Raji (cell line): ENCODE data around the gene ENPP7.

Experiments used
- POLR2A ChIP-seq: IDR thresholded peaks from 2 replicates; pipeline ENCODE4 v1.6.1; 2011; ENCODE audit warnings: low read depth, low read length, control low read depth; ENCODE audit not compliant: insufficient read depth

The ENPP7 gene

DNA sequence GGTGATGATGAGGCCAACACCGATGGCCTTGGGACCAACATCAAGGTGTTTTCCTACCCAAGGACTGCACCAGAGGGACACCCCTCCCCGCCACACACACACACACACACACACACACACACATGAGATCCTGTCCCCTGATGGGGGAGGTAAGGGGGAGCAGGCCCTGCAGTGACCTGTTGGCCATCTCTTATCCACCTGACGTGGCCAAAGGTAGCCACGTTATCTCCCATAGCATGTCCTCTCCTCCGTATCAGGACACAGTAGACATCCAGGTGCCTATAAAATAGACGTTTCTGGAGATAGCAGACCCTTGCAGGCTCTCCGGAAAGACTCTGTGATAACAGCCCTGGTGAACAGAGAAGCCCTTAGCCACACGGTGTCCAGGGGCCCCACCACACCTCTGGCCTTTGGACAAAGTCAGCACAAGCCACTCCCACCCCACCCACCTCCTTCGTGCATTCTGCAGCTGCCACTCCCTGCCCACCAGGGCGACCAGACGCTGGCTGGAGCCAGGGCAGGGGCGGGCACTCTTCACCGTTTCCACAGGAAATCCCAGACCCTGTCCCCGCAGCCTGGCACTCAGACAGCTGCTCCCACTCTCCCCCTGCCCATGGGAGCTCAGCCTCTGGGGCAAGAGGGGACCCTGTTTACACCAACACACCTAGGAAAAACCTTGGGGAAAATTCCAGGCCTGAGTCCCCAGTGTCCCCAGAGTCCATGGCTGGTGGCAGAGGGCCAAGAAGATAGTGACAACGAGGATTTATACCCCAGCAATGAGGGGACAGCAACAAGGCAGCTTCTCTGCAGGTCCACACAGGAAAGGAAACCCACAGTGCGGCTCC, 15.4 kb upstream of the ENPP7 start:
- TF ChIP-seq POLR2A, result no peak

DNA sequence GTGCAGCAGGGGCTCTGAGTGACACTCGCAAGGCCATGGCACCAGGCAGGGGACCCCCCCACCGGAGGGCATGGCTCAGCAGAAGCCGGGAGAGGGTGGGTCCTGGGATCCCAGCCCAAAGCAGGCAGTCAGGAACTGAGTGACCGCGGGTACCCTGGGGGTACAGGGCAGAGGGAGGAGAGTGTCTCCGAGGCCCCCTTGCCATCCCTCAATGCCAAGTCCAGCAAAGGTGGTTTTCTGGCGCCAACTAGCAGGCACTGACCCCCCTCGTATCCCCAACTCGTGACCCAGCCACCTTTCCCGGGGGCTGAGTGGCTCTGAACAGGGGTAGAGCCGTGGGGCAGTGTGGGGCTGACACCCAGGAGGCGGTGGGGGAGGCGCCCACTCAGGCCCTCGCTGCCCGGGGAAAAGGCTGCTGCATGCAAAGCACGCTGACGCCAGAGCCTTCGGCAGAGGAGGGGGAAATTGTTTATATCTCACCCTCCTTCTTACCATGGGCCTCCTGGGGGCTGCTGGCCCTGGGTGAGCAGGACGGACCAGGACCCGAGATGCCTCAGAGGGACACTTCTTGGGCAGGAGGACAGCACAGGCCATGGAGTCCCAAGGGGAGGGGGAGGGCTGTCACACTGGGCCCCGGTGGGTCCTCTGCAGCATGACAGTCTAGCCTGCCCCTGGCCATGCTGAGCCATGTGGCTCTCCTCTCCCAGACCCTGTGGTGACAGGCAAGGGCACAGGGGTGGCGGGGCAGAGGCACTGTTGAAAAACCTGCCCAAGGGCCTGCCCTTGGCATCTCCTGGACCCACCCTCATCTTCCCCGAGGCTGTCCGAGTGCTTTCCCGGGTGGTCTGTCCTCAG, 14.6 kb upstream of the ENPP7 start:
- TF ChIP-seq POLR2A, result no peak

DNA sequence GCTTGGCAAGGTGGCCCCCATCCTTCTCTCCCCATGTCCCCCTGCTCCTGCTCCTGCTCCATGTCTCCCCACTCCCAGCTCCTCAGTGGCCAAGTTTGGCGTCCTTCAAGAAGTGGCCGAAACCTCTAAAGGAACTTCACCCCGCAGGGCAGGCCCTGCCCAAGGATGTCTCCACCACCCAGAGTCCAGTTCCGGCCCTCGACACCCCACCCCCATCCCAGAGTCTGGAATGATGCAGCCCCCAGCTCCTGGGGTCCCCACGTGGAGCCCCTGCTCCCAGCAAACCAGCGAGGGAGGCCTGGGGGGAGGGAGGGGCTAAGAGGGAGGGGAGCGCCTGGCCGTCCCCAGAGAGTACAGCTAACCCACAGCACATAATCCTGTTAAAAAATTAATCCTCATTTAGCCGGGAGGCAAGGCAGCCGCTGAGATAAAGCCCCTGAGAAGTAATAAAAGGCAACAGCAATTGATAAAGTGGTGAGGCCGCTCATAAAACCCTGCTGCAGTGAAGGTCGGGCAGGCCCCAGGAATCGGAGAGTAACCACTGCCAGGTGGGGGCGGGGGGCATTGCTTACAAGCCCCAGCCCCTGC, 9.9 kb upstream of the ENPP7 start:
- TF ChIP-seq POLR2A, result no peak

DNA sequence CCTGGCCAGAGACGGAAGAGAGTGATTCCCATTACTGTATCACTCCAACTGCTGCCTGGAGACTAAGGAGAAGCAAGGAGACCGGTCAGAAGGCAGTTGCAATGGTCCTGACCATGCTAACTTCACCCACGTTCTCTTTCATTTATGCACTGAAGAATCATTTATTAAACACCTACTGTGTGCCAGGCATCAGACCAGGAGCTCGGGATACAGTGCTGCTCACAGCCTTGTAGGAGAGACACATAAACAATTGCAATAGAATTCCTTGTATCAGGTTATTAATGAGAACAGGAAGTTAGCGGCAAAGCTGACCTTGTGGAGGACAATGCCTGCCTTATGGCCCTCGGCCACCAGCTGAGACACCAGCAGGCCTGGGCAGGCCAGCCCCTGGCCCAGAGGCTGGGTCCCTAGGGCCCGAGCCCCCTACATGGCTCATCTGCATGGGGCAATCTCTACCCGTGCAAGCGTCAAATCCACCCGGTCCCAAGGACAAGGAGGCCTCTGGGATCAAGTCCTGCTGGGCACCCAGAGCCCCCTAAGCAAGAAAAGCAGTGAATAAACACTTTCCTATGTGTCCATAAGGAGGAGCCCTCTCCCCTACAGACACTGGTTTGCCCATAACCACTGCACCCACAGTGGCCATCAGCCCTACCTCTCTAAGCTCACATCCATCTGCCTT, 8.6 kb upstream of the ENPP7 start:
- TF ChIP-seq POLR2A, result no peak

DNA sequence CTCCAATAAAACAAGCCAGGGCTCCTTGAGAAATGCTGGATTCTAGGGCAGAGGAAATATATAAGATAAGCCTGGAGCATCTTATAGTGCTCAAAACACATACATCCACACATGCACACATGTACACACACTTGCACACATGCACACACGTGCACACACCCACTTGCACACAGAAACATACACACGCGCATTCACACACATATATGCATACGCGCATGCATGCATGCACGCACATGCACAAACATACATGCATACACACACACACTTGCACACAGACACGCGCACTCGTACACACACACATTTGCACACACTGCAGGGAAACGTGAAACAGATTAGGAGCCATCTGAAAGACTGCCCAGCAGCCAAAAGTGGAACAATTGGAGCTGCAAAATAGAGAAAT, 8.0 kb upstream of the ENPP7 start:
- no peak for TF ChIP-seq POLR2A

DNA sequence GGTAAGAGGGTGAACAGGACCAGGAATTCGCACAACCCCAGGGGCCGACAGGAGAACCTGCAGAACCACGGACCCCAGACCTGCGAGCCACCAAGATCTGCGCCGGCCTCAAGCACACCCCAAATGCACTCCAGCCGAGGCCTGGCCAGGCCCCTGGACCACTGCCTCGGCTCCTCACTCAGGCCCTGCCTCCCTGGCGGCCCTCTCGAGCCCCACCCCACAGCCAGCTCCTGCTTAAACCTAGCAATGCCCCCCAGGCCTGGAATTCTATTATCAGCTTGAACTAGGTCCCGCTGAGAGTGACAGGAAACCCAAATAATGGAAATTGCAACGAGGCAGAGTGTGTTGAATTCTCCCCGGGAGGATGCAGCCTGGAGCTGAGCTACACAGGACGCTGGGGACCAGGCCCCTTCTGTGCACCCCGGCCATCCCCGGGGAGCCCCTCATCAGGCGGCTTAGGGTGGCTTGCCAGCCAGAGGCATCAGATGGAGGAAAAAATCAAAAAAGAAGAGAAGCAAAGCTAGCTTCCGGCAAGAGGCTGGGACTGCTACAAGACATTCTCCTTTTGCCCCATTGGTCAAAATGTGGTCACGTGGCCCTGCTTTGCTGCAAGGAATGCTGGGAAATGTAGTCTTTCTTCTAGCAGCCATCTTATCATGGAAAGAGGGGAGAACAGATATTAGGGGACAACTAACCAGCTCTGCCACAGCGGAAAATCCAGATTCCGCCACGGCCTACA, 2.4 kb upstream of the ENPP7 start:
- TF ChIP-seq POLR2A, result no peak

DNA sequence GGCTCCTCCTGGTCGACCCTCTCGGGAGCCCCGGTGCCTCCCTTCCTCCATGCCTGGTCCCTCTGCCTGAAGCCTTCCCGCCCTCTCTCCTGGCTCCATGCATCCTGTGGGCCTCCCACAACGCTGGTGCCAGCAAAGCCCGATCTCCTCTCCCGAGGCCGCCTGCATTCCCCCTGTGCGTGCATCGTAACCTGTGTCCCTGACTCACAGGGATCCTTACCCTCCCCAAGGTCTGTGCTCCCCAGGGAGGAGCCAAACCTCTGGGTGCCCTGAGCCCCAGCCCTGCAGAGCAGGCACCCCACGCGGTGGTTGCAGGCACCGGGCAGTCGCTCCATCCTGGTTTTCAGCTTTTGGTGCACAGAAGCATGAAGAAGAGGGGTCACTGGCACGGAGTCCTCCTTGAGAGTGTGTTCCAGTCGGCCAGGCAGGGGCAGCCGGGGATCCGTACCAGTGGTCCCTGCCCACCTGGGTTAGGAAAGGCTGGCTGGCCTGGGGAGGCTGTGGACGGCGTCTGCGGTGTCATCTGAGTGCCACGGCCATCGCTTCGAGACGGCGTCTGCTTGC, 1.8 kb upstream of the ENPP7 start:
- TF ChIP-seq POLR2A, result no peak

DNA sequence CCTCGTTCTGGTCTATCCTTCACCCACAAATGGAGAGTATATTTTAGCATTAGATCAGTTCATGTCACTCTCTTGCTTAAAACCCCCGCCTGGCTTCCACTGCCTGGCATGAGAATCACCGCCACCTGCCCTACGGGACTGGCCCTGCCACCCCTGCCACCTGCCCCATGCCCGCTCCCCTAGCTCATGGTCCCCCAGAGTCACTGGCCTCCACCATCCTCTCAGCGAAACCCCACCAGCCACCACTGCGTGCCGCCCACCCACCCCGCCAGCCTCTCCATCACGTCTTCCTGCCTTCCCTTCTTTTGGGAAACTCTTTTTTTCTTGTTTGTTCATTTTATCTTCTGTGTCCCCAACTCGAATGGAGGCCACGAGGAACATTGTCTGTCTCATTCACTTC, 982 bp upstream of the ENPP7 start:
- TF ChIP-seq POLR2A, result no peak

DNA sequence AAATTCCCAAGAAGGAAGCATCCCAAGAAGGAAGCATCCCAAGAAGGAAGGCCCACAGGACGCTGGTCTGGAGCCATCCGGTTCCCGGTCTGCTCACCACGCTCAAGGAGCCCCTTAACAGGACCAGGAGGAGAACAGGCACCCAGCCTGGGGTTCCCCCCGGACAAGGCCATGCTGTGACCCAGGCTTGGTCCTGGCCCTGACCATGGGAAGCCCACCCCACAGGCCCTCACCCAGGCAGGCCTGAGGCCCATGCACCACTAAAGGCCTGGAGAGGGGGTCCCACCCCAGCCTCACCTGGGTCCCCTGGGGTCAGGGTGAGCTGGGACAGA, 340 bp upstream of the ENPP7 start:
- TF ChIP-seq POLR2A, result no peak

DNA sequence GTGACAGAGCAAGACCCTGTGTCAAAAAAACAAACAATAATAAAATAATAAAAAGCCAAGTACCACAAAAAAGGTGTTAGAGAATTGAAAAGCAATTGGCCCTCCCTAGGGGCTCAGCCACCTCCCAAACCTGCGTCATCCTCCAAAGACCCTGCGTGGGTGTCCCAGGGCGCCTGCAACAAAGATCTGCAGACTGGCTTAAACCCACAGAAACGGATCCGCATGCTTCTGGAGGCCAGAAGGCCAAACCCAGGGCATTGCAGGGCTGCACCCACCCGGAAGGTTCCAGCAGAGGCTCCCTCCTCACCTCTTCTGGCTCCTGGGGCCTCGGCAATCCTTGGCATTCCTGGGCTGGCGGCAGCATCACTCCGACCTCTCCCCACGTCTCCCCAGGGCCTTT, 1.5 kb downstream of the ENPP7 start:
- no peak for TF ChIP-seq POLR2A

DNA sequence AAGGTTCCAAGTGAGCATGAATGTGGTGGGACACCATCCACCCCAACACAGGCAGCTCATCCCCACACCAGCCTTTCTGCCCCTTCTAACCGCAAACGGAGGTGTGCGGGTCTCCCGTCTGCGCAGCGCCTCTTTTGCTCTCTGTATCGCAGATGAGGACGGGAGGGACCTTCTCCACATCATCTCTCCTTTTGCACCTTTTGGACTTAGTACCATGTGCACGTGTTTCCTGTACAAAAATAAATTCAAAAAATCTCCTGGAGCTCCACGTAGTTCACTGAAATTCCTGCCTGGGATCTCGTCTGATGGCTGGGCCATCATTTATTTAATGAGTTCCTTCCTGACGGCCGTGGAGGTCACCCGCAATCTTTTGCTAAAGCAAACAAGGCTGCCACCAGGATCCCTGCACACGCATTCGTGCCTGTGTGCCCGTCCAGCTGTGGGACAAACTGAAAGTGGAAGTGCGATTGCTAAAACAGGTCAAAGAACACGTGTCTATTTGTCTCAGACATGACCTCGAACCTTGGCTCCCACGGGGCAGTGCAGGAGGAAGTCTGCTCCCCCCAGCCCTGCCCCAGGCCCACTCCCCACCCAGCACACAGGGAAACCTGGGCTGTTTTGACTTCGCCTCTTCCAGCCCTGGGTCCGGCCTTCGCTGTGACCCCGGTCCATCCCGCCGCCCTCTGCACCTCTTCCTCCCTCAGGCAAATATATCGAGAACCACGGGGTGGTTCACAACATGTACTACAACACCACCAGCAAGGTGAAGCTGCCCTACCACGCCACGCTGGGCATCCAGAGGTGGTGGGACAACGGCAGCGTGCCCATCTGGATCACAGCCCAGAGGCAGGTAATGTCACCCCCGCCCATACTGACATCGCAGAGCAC, 2.3 kb downstream of the ENPP7 start:
- TF ChIP-seq POLR2A, result no peak

DNA sequence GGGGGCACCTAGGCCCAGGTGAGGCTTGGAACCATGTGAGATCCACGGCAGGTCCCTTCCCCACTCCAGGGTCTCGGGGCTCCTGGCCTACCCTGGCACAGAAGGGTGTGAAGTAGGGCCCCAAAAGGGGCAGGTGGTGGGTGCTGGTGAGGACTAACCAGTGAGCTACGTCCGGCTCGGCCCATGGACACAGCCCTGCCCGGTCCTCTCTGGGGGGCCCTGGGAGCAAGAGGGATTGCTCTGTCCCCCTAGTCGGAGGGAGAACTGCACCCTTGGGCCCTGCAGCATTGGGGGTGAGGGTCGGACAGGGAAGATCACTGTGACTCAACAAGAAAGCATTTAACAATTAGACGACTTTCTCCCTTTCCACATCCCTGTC, 2.9 kb downstream of the ENPP7 start:
- no peak for TF ChIP-seq POLR2A

DNA sequence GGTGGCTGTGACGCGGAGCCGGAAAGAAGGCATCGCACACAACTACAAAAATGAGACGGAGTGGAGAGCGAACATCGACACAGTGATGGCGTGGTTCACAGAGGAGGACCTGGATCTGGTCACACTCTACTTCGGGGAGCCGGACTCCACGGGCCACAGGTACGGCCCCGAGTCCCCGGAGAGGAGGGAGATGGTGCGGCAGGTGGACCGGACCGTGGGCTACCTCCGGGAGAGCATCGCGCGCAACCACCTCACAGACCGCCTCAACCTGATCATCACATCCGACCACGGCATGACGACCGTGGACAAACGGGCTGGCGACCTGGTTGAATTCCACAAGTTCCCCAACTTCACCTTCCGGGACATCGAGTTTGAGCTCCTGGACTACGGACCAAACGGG, 4.4 kb downstream of the ENPP7 start:
- TF ChIP-seq POLR2A, result no peak
